ENCODE results near the gene SPAG9. TPM values are rescaled to one million over a fixed set of nuclear protein-coding genes. Genes with fewer than 3 reads are reported as not detected.
A peak's percentile ranks its signal among the peaks of the same experiment; 100 is the strongest.

The SPAG9 gene
- total RNA-seq, 1 donor from 2014 or later = 116 TPM

GRCh38 chr17:50916026-50916707, 204.5 kb downstream of the SPAG9 start:
- no peaks in the 10 kb centered on the region for H3K27me3 ChIP-seq
- no peaks in the 10 kb centered on the region for H3K36me3 ChIP-seq
- no peak overlapping the region for H3K4me3 ChIP-seq
- TF ChIP-seq CTCF (IDR thresholded peaks at IDR 0.05) = no peak
- peaks cover 11% of the 10 kb centered on the region for H3K4me1 ChIP-seq
- H3K27ac ChIP-seq = no peak overlapping the region
- H3K9me3 ChIP-seq = no peaks in the 10 kb centered on the region
- ATAC-seq (no peak), DNase-seq (no peak)
- intact Hi-C loops (cut with DNase I) = no loop called here

- intact Hi-C loops (cut with DNase I) = no loop called here
- TF ChIP-seq CTCF (IDR thresholded peaks at IDR 0.05) = no peak
- peak overlapping the region; percentile 36 for H3K27ac ChIP-seq
Measured at GRCh38 chr17:50914505-50915063, 206.1 kb downstream of the SPAG9 start.

GRCh38 chr17:50913120-50913519, 207.5 kb downstream of the SPAG9 start:
- H3K4me1 ChIP-seq = peaks cover 10% of the 10 kb centered on the region
- no peak overlapping the region for H3K4me3 ChIP-seq
- intact Hi-C loops (cut with DNase I) = no loop called here
- TF ChIP-seq CTCF (IDR thresholded peaks at IDR 0.05) = no peak
- ATAC-seq (no peak), DNase-seq (no peak)
- no peaks in the 10 kb centered on the region for H3K27me3 ChIP-seq
- H3K27ac ChIP-seq = no peak overlapping the region
- no peaks in the 10 kb centered on the region for H3K36me3 ChIP-seq
- H3K9me3 ChIP-seq = no peaks in the 10 kb centered on the region

More at GRCh38 chr17:50914505-50915063, 206.1 kb downstream of the SPAG9 start:
- H3K36me3 ChIP-seq = no peaks in the 10 kb centered on the region
- H3K4me1 ChIP-seq = peaks cover 16% of the 10 kb centered on the region
- H3K4me3 ChIP-seq = no peak overlapping the region
- DNase-seq (no peak), ATAC-seq (no peak)
- no peaks in the 10 kb centered on the region for H3K9me3 ChIP-seq
- H3K27me3 ChIP-seq = no peaks in the 10 kb centered on the region

Other genes with a start within 250 kb of the SPAG9 start
- 29.4 TPM for gene NME1, start 32.7 kb upstream of the SPAG9 start, total RNA-seq
- gene NME2, start 45.5 kb upstream of the SPAG9 start, total RNA-seq = 306 TPM
- 14.2 TPM for gene MBTD1, start 139.2 kb upstream of the SPAG9 start, total RNA-seq
- 30.0 TPM for gene UTP18, start 139.7 kb upstream of the SPAG9 start, total RNA-seq

Data from upper lobe of right lung (tissue), 1 donor.